Activated CD4-positive, alpha-beta T cell treated with anti-CD3 and anti-CD28 coated beads, Interleukin-2, amount 10 ng/mL, durations not matched to agents 7 days and 5 days (primary cell): Measurements from ENCODE around the gene APBB2. TPM values are rescaled to one million over a fixed set of nuclear protein-coding genes. Genes with fewer than 3 reads are reported as not detected.

Experiments used
- CTCF ChIA-PET: fragments of 350-600 bp; sonication (Branson Sonifier 250); formaldehyde crosslinking; loops from one replicate; lab custom pipeline; 2021; ENCODE audit warnings: antibody characterized with exemption; lab: Charles Lee
- POLR2A ChIA-PET: fragments of 350-600 bp; sonication (Branson Sonifier 250); formaldehyde crosslinking; loops from one replicate; lab custom pipeline; 2021; ENCODE audit warnings: antibody characterized with exemption; lab: Charles Lee
- DNase-seq: peaks from one replicate; pipeline ENCODE4 v3.0.0-alpha.2; 2020
- H3K27ac Mint-ChIP-seq: one replicate; pipeline ENCODE4 v1.8.0; 2021; ENCODE audit warnings: mild to moderate bottlenecking, moderate library complexity, mixed read lengths
- H3K27me3 Mint-ChIP-seq: one replicate; pipeline ENCODE4 v1.8.0; 2021; ENCODE audit warnings: mixed read lengths
- H3K36me3 Mint-ChIP-seq: one replicate; pipeline ENCODE4 v1.8.0; 2021; ENCODE audit warnings: low read depth, mixed read lengths
- H3K4me1 Mint-ChIP-seq: one replicate; pipeline ENCODE4 v1.8.0; 2021; ENCODE audit warnings: mixed read lengths
- H3K4me3 Mint-ChIP-seq: one replicate; pipeline ENCODE4 v1.8.0; 2021; ENCODE audit warnings: mild to moderate bottlenecking, moderate library complexity, mixed read lengths
- H3K9me3 Mint-ChIP-seq: one replicate; pipeline ENCODE4 v1.8.0; 2021; ENCODE audit warnings: mixed read lengths
- total RNA-seq, 2 experiments: library from RNA; stranded (reverse); gene quantifications; one replicate each; pipeline ENCODE4 v1.2.3, GENCODE V29; 2021

APBB2 gene
- total RNA-seq, 2 experiments from 2014 or later, result 0.45 to 0.62 TPM

- CTCF ChIA-PET, result no interaction called here
- peaks cover 2% of the 10 kb centered on the region for H3K27me3 Mint-ChIP-seq
These were observed 250.4 kb downstream of the APBB2 start for GRCh38 chr4:40963897-40964478.

DNA sequence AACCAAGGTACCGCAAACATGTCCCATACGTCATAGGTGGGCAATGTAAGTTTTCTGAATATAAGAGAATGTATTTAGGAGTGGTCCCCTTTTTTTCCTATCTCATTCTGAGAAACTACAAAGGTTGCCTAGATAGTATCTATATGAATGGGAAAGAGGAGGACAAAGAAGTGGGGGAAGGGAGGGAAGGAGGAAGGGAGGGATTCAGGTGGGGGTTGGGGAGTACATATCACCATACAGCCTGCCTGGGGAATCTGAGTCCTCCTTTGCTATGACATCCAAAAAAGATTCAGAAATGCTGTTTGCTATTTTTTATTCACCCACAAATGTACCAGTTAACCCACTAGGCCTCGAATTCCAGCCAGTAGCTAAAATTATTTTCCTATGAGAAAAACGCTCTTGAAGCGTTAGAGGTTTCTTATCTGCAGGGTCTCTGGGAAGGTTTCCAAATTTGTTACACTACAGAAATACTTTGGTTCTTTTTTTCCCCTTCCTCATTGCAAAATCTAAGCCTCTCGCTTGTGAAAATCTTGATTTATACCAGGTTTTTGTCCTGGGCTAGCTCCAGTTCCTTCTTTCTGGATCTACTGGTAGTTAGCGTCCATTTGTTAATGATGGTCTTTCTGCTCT, 251.7 kb downstream of the APBB2 start:
- Mint-ChIP-seq H3K4me1 (no peaks in the 10 kb centered on the region), H3K27me3 (no peaks in the 10 kb centered on the region), H3K27ac (no peak overlapping the region), H3K9me3 (no peaks in the 10 kb centered on the region), H3K36me3 (no peaks in the 10 kb centered on the region), H3K4me3 (no peak overlapping the region)
- DNase-seq, result no peak
- ChIA-PET POLR2A (no interaction called here), CTCF (interaction anchor here (0.7 kb wide), 1 partner anchor 483 kb away, joined by 4 read pairs; no protein-coding TSS in a partner anchor)

More at GRCh38 chr4:40963897-40964478, 250.4 kb downstream of the APBB2 start:
- Mint-ChIP-seq H3K36me3 (no peaks in the 10 kb centered on the region), H3K4me1 (no peaks in the 10 kb centered on the region), H3K9me3 (no peaks in the 10 kb centered on the region), H3K4me3 (no peak overlapping the region), H3K27ac (no peak overlapping the region)
- DNase-seq, result no peak
- POLR2A ChIA-PET, result no interaction called here

DNA sequence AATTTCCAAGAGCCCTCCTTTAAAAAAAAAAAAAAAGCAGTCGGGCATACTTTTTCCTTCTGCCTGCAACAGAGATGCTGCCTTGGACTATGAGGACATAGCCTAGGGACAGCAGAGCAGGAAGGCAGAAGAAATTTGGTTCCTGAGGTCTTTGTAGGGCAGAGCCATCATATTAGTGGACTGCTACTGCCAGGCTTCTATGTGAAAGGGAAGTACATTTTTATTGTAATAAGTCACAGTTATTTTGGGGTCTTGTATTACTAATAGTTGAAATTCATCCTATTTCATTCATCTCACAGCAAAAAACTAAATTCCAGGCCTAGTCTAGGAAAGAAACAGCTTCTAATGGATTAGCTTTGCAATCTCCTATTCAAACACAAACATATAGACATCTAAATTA, 253.4 kb downstream of the APBB2 start:
- CTCF ChIA-PET, result no interaction called here

DNA sequence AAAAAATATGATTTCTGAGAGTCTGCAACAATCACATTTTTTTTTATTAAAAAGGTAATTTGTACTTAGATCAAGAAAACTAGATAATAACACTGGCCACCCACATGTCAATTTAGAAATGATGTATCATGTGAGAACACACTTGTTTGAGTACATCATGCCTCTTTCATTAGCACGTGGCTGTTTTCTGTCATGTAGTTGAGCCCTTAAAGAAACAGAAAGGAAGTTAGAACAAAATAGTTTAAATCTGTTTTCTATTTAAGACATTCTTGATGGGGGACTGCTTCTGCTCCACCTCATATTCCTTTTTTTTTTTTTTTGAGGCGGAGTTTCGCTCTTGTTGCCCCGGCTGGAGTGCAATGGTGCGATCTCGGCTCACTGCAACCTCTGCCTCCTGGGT, 257.1 kb downstream of the APBB2 start:
- Mint-ChIP-seq H3K36me3 (no peaks in the 10 kb centered on the region), H3K27ac (no peak overlapping the region)
- CTCF ChIA-PET, result interaction anchor here (0.5 kb wide), 1 partner anchor 181 kb away, joined by 4 read pairs; no protein-coding TSS in a partner anchor

More for the DNA sequence above, 253.4 kb downstream of the APBB2 start:
- H3K4me1 Mint-ChIP-seq, result no peaks in the 10 kb centered on the region
- no peaks in the 10 kb centered on the region for H3K27me3 Mint-ChIP-seq
- H3K4me3 Mint-ChIP-seq, result no peak overlapping the region
- no peaks in the 10 kb centered on the region for H3K9me3 Mint-ChIP-seq
- POLR2A ChIA-PET, result no interaction called here
- DNase-seq, result no peak
- no peaks in the 10 kb centered on the region for H3K36me3 Mint-ChIP-seq
- H3K27ac Mint-ChIP-seq, result no peak overlapping the region

GRCh38 chr4:40956721-40957255, 257.6 kb downstream of the APBB2 start:
- Mint-ChIP-seq H3K4me3 (no peak overlapping the region), H3K36me3 (no peaks in the 10 kb centered on the region), H3K9me3 (no peaks in the 10 kb centered on the region), H3K27ac (no peak overlapping the region), H3K27me3 (no peaks in the 10 kb centered on the region), H3K4me1 (no peaks in the 10 kb centered on the region)
- ChIA-PET POLR2A (no interaction called here), CTCF (interaction anchor here (0.5 kb wide), 1 partner anchor 181 kb away, joined by 4 read pairs; no protein-coding TSS in a partner anchor)
- no peak for DNase-seq

More for the DNA sequence above, 257.1 kb downstream of the APBB2 start:
- Mint-ChIP-seq H3K4me3 (no peak overlapping the region), H3K27me3 (no peaks in the 10 kb centered on the region), H3K9me3 (no peaks in the 10 kb centered on the region), H3K4me1 (no peaks in the 10 kb centered on the region)
- POLR2A ChIA-PET, result no interaction called here
- DNase-seq, result no peak

DNA sequence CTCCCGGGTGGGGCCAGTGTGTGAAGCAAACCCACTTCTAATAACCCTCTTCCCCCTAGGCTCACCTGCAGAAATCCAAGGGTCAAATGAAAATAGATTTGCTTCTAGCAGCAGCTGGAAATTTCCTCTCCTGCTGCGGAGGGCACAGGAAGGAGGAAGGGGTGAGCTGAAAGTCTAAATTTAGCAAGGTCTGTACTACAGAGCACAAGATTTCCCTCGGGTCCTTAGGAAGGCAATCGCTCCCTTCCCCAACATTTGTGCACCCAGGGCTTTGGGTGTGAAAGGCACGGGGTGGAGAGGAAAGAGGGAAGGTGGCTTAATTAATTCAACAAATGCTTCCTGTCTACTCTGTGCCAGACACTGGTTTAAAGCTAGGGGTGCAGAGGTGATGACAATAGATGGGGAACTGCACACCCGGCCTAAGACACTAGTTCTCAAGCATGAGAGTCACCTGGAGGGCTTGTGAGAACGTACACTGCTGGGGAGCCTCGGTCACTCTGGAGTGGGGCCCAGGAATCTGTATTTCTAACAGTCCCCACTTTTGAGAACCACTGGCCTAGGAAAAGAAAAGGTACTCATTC, 260.2 kb downstream of the APBB2 start:
- CTCF ChIA-PET, result no interaction called here

DNA sequence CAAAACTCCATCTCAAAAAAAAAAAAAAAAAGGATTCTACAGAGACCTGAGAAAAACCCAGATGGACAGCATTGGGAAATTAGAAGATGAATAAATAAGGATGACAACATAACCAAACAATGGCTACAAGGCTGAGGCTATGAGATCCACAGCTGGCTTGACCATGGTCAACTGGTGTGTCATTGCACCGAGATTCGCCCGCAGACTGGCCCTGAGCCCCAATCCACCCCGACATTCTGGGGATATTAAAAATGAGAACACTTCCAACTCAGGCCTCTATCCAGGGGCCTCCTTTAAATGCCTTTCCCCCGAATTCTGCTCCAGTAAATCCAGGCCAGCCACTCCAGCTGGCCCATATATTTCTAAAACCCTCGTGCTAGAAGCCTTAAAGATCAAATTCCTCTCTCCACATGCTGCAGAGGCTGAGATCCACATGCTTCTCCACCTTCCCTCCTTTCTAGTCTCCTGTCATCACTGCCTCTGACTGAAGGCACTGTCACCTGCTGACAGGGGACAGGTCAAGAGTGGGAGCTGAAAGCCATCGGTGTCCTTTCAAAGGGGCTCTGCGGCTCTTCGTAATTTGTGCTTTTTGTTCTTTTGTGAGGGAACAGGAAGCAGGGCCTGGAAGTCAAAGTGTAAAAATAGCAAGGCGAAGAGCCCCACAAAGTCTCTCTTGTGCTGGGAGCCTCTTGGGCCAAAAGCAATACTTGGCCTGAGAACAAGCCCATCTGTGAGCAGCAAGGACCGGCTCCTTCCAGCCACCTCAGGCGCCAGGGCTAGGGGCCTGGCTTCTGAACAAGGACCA, 260.9 kb downstream of the APBB2 start:
- ChIA-PET CTCF (no interaction called here), POLR2A (no interaction called here)
- Mint-ChIP-seq H3K36me3 (no peaks in the 10 kb centered on the region), H3K27me3 (no peaks in the 10 kb centered on the region), H3K27ac (no peak overlapping the region), H3K4me3 (no peak overlapping the region), H3K4me1 (no peaks in the 10 kb centered on the region), H3K9me3 (no peaks in the 10 kb centered on the region)
- no peak for DNase-seq

More for the DNA sequence above, 260.2 kb downstream of the APBB2 start:
- Mint-ChIP-seq H3K4me3 (no peak overlapping the region), H3K9me3 (no peaks in the 10 kb centered on the region), H3K27me3 (no peaks in the 10 kb centered on the region), H3K27ac (no peak overlapping the region), H3K36me3 (no peaks in the 10 kb centered on the region), H3K4me1 (no peaks in the 10 kb centered on the region)
- DNase-seq, result no peak
- POLR2A ChIA-PET, result no interaction called here

- H3K4me1 Mint-ChIP-seq, result no peaks in the 10 kb centered on the region
- no peak overlapping the region for H3K27ac Mint-ChIP-seq
- no peak overlapping the region for H3K4me3 Mint-ChIP-seq
- no peaks in the 10 kb centered on the region for H3K9me3 Mint-ChIP-seq
- CTCF ChIA-PET, result no interaction called here
- no peaks in the 10 kb centered on the region for H3K27me3 Mint-ChIP-seq
- no peaks in the 10 kb centered on the region for H3K36me3 Mint-ChIP-seq
- no peak for DNase-seq
- POLR2A ChIA-PET, result no interaction called here
These were observed 261.7 kb downstream of the APBB2 start for GRCh38 chr4:40952672-40953071.

- Mint-ChIP-seq H3K36me3 (no peaks in the 10 kb centered on the region), H3K27ac (no peak overlapping the region), H3K27me3 (no peaks in the 10 kb centered on the region), H3K9me3 (no peaks in the 10 kb centered on the region), H3K4me3 (no peak overlapping the region), H3K4me1 (no peaks in the 10 kb centered on the region)
- CTCF ChIA-PET, result no interaction called here
- POLR2A ChIA-PET, result no interaction called here
- no peak for DNase-seq
These were observed 262.1 kb downstream of the APBB2 start for GRCh38 chr4:40952217-40952616.

DNA sequence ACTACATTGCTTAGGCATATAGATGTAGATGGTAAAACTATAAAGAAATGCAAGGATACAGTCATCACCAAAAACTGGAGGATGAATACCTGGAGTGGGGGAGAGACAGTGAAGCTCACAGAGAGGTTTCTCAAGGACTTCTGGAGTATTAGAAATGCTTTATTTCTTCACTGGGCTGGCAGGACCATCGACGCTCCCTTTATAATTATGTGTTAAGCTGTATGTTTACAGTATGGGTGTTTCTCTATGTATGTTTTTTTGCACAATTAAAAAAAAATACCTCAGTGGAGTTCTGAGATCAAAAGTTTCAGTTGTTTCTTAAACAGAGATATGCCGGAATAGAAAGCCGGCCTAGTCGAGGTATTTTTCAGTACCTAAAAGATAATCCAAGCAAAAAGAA, 263.3 kb downstream of the APBB2 start:
- Mint-ChIP-seq H3K27ac (no peak overlapping the region), H3K27me3 (no peaks in the 10 kb centered on the region), H3K4me1 (no peaks in the 10 kb centered on the region), H3K36me3 (no peaks in the 10 kb centered on the region), H3K4me3 (no peak overlapping the region), H3K9me3 (no peaks in the 10 kb centered on the region)
- DNase-seq, result no peak
- CTCF ChIA-PET, result no interaction called here
- POLR2A ChIA-PET, result no interaction called here

DNA sequence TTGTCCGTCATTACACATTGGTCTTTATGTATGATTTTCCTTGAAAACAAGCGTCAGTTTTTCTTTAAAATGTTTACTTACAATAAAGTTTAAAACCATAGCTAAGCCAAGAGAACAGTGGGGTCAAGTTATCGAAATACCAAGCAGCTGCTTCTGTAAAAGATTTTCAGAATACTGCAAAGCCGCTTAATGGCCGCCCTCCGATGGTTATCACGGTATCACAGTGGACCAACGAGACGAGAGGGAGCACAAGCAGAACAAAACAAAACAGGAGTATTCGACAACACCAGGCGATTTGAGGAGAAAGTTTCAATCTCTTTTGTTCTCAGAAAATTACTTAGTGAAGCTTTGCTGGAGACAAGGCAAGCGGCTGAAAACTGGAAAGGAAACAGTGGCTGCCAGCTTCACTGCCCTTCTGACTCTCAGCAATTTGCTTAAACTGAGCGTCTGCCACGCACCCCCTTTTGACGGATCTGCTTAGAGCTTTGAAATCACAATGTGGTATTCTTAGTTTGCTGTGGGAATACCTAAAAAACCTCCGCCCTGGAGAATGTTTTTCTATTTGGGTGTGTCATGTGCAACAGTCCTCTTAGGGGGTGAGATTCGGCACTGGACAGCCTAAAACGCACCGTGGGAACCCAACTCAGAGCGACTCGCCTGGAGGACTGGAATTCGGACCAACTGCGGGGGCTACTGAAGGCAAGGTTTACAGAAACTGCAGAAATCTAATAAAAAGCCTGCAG, 264.8 kb downstream of the APBB2 start:
- DNase-seq, result no peak
- H3K27ac Mint-ChIP-seq, result no peak overlapping the region
- H3K4me1 Mint-ChIP-seq, result no peaks in the 10 kb centered on the region
- no peaks in the 10 kb centered on the region for H3K9me3 Mint-ChIP-seq
- H3K36me3 Mint-ChIP-seq, result no peaks in the 10 kb centered on the region
- H3K27me3 Mint-ChIP-seq, result no peaks in the 10 kb centered on the region
- ChIA-PET POLR2A (no interaction called here), CTCF (no interaction called here)
- H3K4me3 Mint-ChIP-seq, result no peak overlapping the region

- no peaks in the 10 kb centered on the region for H3K36me3 Mint-ChIP-seq
- no peaks in the 10 kb centered on the region for H3K4me1 Mint-ChIP-seq
- no peak overlapping the region for H3K4me3 Mint-ChIP-seq
- H3K27me3 Mint-ChIP-seq, result no peaks in the 10 kb centered on the region
- no peak overlapping the region for H3K27ac Mint-ChIP-seq
- ChIA-PET POLR2A (no interaction called here), CTCF (interaction anchor here (0.5 kb wide), 1 partner anchor 223 kb away, joined by 3 read pairs; no protein-coding TSS in a partner anchor)
- H3K9me3 Mint-ChIP-seq, result no peaks in the 10 kb centered on the region
- no peak for DNase-seq
These were observed 266.3 kb downstream of the APBB2 start for GRCh38 chr4:40948014-40948413.
